HCT116 (cell line): ENCODE results near the gene SETD2. TPM values are rescaled to one million over a fixed set of nuclear protein-coding genes. Genes with fewer than 3 reads are reported as not detected.
A peak's percentile ranks its signal among the peaks of the same experiment; 100 is the strongest.

Source experiments
- ATAC-seq: fragments of 200-7000 bp; cut with Tn5 transposase; 2 replicates; pipeline ENCODE4 v1.9.1; 2020; ENCODE audit warnings: mild to moderate bottlenecking, moderate library complexity
- BruUV-seq: library from RNA; stranded (reverse); fragments of 400-500 nt; replicated peaks from 2 replicates; lab custom pipeline; 2021; lab: Mats Ljungman, UMichigan
- CTCF ChIA-PET: fragments of 300-600 bp; sonication (Branson Sonifier 250); formaldehyde crosslinking; loops from one replicate; lab custom pipeline; 2021; ENCODE audit warnings: antibody characterized with exemption; lab: Charles Lee
- POLR2A ChIA-PET: fragments of 300-600, 350-600 bp; sonication (Branson Sonifier 250); formaldehyde crosslinking; loops from one replicate; lab custom pipeline; 2021; ENCODE audit warnings: antibody characterized with exemption; lab: Charles Lee
- RAD21 ChIA-PET, 2 experiments: fragments of 300-600 bp; sonication (Branson Sonifier 250); formaldehyde crosslinking; loops; one replicate each; lab custom pipeline; 2023; ENCODE audit warnings: low total read pairs in 2 of 2; ENCODE audit not compliant: uncharacterized antibody in 2 of 2, unreplicated experiment in 2 of 2, low non-redundant PET in 1 of 2; lab: Charles Lee
- DNase-seq: peaks from one replicate; pipeline ENCODE4 v3.0.0-alpha.2; 2010; ENCODE audit warnings: low read depth, low spot score
- H2AFZ ChIP-seq: fragments of 200-600 bp; shearing (Covaris generic), sonication (generic); 2 replicates; pipeline ENCODE4 v1.6.1; 2017; ENCODE audit warnings: low read depth, mixed run types, mixed read lengths, antibody characterized with exemption, low read length; ENCODE audit not compliant: poor library complexity, severe bottlenecking
- H3K27ac ChIP-seq: 2 replicates; pipeline ENCODE4 v1.5.1; 2012; ENCODE audit warnings: low read depth, low read length
- H3K27me3 ChIP-seq: fragments of 200-600 bp; sonication (generic); 2 replicates; pipeline ENCODE4 v1.6.1; 2016; ENCODE audit warnings: mixed run types, low read length, mixed read lengths; ENCODE audit not compliant: insufficient read depth
- H3K36me3 ChIP-seq, 2 experiments: fragments of 200-500 bp in 1 of 2; fragments of 200-600 bp in 1 of 2; sonication (Bioruptor generic) in 1 of 2; sonication (generic) in 1 of 2; 2 replicates each; pipeline versions ENCODE4 v1.5.1 to v1.6.1; 2014 to 2016; ENCODE audit warnings: low read length in 2 of 2, inconsistent platforms in 1 of 2, mixed read lengths in 1 of 2, mixed run types in 1 of 2; ENCODE audit not compliant: insufficient read depth in 2 of 2, control insufficient read depth in 1 of 2
- H3K4me1 ChIP-seq, 2 experiments: fragments of 200-600 bp in 1 of 2; sonication (generic) in 1 of 2; 2 replicates each; pipeline versions ENCODE4 v1.5.1 to v1.6.1; 2012 to 2017; ENCODE audit warnings: low read length in 2 of 2, inconsistent platforms in 1 of 2, mild to moderate bottlenecking in 1 of 2, mixed read lengths in 1 of 2, mixed run types in 1 of 2, moderate library complexity in 1 of 2; ENCODE audit not compliant: insufficient read depth in 2 of 2, control insufficient read depth in 1 of 2
- H3K4me2 ChIP-seq: fragments of 200-600 bp; sonication (generic); 2 replicates; pipeline ENCODE4 v1.6.1; 2017; ENCODE audit warnings: mixed run types, low read length, mixed read lengths
- H3K4me3 ChIP-seq, 2 experiments: fragments of 200-600 bp in 1 of 2; sonication (generic) in 1 of 2; replicated peaks in 1 of 2; 2 replicates each; pipeline ENCODE4 v1.5.1; 2011 to 2016; ENCODE audit warnings: low read length in 2 of 2, control low read depth in 1 of 2, low read depth in 1 of 2, mild to moderate bottlenecking in 1 of 2, mixed read lengths in 1 of 2, mixed run types in 1 of 2
- H3K79me2 ChIP-seq: fragments of 200-600 bp; sonication (generic); 2 replicates; pipeline ENCODE4 v1.6.1; 2017; ENCODE audit warnings: mild to moderate bottlenecking, mixed run types, low read length, moderate library complexity, mixed read lengths; ENCODE audit not compliant: insufficient read depth
- H3K9ac ChIP-seq: fragments of 200-600 bp; sonication (generic); 2 replicates; pipeline ENCODE4 v1.6.1; 2016; ENCODE audit warnings: low read length, mixed read lengths
- H3K9me2 ChIP-seq: fragments of 200-600 bp; sonication (generic), shearing (Covaris generic); 2 replicates; pipeline ENCODE4 v1.6.1; 2017; ENCODE audit warnings: mixed run types, mild to moderate bottlenecking, moderate library complexity; ENCODE audit not compliant: insufficient read depth
- H3K9me3 ChIP-seq, 2 experiments: fragments of 200-500 bp in 1 of 2; fragments of 200-600 bp in 1 of 2; sonication (Bioruptor generic) in 1 of 2; sonication (generic) in 1 of 2; 2 replicates each; pipeline ENCODE4 v1.6.1; 2014 to 2017; ENCODE audit warnings: low read length in 2 of 2, mixed read lengths in 2 of 2, inconsistent platforms in 1 of 2, low read depth in 1 of 2, mild to moderate bottlenecking in 1 of 2, mixed run types in 1 of 2, moderate library complexity in 1 of 2; ENCODE audit not compliant: control insufficient read depth in 1 of 2, insufficient read depth in 1 of 2
- H4K20me1 ChIP-seq: fragments of 200-600 bp; sonication (generic), shearing (Covaris generic); 2 replicates; pipeline ENCODE4 v1.6.1; 2017; ENCODE audit warnings: mixed run types, mild to moderate bottlenecking, moderate library complexity; ENCODE audit not compliant: insufficient read depth
- CBX3 ChIP-seq: IDR thresholded peaks from 2 replicates; pipeline ENCODE4 v1.6.1; 2012; ENCODE audit warnings: low read depth
- CEBPB ChIP-seq: IDR thresholded peaks from 2 replicates; pipeline ENCODE4 v1.6.1; 2012; ENCODE audit warnings: low read depth
- CTCF ChIP-seq, 3 experiments: fragments of 200-600 bp in 1 of 3; sonication (generic) in 1 of 3; IDR thresholded peaks in 2 of 3; conservative IDR thresholded peaks in 1 of 3; 2 replicates each; pipeline ENCODE4 v1.5.1; 2012 to 2017; ENCODE audit warnings: low read depth in 2 of 3, low read length in 2 of 3, antibody characterized with exemption in 1 of 3, borderline replicate concordance in 1 of 3, control low read depth in 1 of 3, mild to moderate bottlenecking in 1 of 3, mixed read lengths in 1 of 3, mixed run types in 1 of 3, moderate library complexity in 1 of 3; ENCODE audit not compliant: insufficient read depth in 1 of 3
- EGR1 ChIP-seq: IDR thresholded peaks from 2 replicates; pipeline ENCODE4 v1.6.1; 2012; ENCODE audit warnings: low read depth
- EZH2 ChIP-seq: fragments of 200-600 bp; sonication (generic); IDR thresholded peaks from 2 replicates; pipeline ENCODE4 v1.6.1; 2017; ENCODE audit warnings: antibody characterized with exemption, mixed run types
- EZH2phosphoT487 ChIP-seq: fragments of 200-600 bp; IDR thresholded peaks from 2 replicates; pipeline ENCODE4 v1.6.1; 2018; ENCODE audit warnings: antibody characterized with exemption, borderline replicate concordance
- FOSL1 ChIP-seq: IDR thresholded peaks from 2 replicates; pipeline ENCODE4 v1.6.1; 2012; ENCODE audit warnings: low read depth
- JUND ChIP-seq: IDR thresholded peaks from 2 replicates; pipeline ENCODE4 v1.6.1; 2012
- MAX ChIP-seq: IDR thresholded peaks from 2 replicates; pipeline ENCODE4 v1.6.1; 2012
- POLR2A ChIP-seq: IDR thresholded peaks from 2 replicates; pipeline ENCODE4 v1.7.0; 2011; ENCODE audit warnings: borderline replicate concordance; ENCODE audit not compliant: insufficient read depth, insufficient read length; ENCODE audit errors: extremely low read depth
- REST ChIP-seq: IDR thresholded peaks from 2 replicates; pipeline ENCODE4 v1.6.1; 2012; ENCODE audit warnings: low read depth
- SIN3A ChIP-seq: IDR thresholded peaks from 2 replicates; pipeline ENCODE4 v1.6.1; 2012; ENCODE audit warnings: low read depth
- SP1 ChIP-seq: IDR thresholded peaks from 2 replicates; pipeline ENCODE4 v1.6.1; 2012; ENCODE audit warnings: low read depth
- SRF ChIP-seq: IDR thresholded peaks from 2 replicates; pipeline ENCODE4 v1.6.1; 2012; ENCODE audit warnings: low read depth
- YY1 ChIP-seq: IDR thresholded peaks from 2 replicates; pipeline ENCODE4 v1.6.1; 2011; ENCODE audit warnings: low read length, low read depth, moderate library complexity, mild to moderate bottlenecking; ENCODE audit not compliant: insufficient replicate concordance; ENCODE audit errors: extremely low read depth
- ZBTB33 ChIP-seq: IDR thresholded peaks from 2 replicates; pipeline ENCODE4 v1.6.1; 2011; ENCODE audit warnings: mild to moderate bottlenecking, low read length, moderate library complexity; ENCODE audit not compliant: insufficient replicate concordance; ENCODE audit errors: extremely low read depth
- ZNF274 ChIP-seq: fragments of 200-500 bp; sonication (Bioruptor generic); IDR thresholded peaks from 2 replicates; pipeline ENCODE4 v1.6.1; 2014; ENCODE audit warnings: mild to moderate bottlenecking, low read depth, low read length, inconsistent platforms
- intact Hi-C: fragments of 100-400 bp; cut with micrococcal nuclease; formaldehyde crosslinking; loops from 2 replicates; pipeline ENCODE4 v1.10.0; 2022
- total RNA-seq: library from RNA; stranded (reverse); gene quantifications from one replicate; pipeline ENCODE4 v1.2.1, GENCODE V29; 2021; ENCODE audit not compliant: unreplicated experiment
- TF ChIP-seq, protein P1 (sequence below): IDR thresholded peaks from 2 replicates; pipeline ENCODE4 v1.6.1; 2012

The SETD2 gene
- total RNA-seq, 1 experiment from 2014 or later = 33.0 TPM

DNA sequence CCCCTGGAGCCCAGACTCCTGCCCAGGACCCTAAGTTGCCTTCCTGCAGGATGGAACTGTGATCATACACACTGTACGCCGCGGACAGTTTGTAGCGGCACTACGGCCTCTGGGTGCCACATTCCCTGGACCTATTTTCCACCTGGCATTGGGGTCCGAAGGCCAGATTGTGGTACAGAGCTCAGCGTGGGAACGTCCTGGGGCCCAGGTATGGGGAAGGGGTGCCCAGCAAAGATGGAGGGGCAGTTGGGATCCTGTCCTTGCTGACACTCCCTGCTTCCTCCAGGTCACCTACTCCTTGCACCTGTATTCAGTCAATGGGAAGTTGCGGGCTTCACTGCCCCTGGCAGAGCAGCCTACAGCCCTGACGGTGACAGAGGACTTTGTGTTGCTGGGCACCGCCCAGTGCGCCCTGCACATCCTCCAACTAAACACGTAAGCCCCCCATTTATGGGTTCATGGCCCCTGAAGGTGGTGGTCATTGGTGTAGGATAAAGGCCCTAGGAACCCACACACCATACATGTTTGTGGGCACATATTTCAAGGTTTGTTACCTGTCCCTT, 155.6 kb downstream of the SETD2 start:
- H3K9me3 ChIP-seq = no peaks in the 10 kb centered on the region
- no peaks in the 10 kb centered on the region for H4K20me1 ChIP-seq
- H3K79me2 ChIP-seq = no peaks in the 10 kb centered on the region
- BruUV-seq = TSS peak; percentile 23
- DNase-seq (no peak), ATAC-seq (no peak)
- no peaks in the 10 kb centered on the region for H3K9me2 ChIP-seq
- intact Hi-C loops = no loop called here
- ChIA-PET CTCF (no interaction called here), RAD21 (no interaction called here), POLR2A (no interaction called here)
- H3K4me3 ChIP-seq = no peak overlapping the region
- H3K4me2 ChIP-seq = no peak overlapping the region
- TF ChIP-seq ZNF274 (no peak), ZBTB33 (no peak), CTCF (IDR thresholded peaks at IDR 0.05 in 2 of 3, conservative IDR thresholded peaks at IDR 0.05 in 1 of 3; ENCODE audit: borderline replicate concordance in 1 of 3, insufficient read depth in 1 of 3, low read depth in 2 of 3, low read length in 2 of 3) (no peak), MAX (no peak), CEBPB (no peak), POLR2A (no peak), EGR1 (no peak), CBX3 (no peak), SIN3A (no peak), EZH2phosphoT487 (no peak), SRF (no peak), SP1 (no peak), YY1 (no peak), JUND (no peak), REST (no peak), FOSL1 (no peak), EZH2 (no peak)
- TF ChIP-seq, protein P1, sequence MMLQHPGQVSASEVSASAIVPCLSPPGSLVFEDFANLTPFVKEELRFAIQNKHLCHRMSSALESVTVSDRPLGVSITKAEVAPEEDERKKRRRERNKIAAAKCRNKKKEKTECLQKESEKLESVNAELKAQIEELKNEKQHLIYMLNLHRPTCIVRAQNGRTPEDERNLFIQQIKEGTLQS = no peak
- H2AFZ ChIP-seq = no peak overlapping the region
- H3K27ac ChIP-seq = no peak overlapping the region
- no peaks in the 10 kb centered on the region for H3K27me3 ChIP-seq
- no peak overlapping the region for H3K9ac ChIP-seq
- peaks cover 6 to 11% of the 10 kb centered on the region in 2 experiments; a peak in 3 of 4 replicates for H3K36me3 ChIP-seq
- no peaks in the 10 kb centered on the region for H3K4me1 ChIP-seq
